HG03378 (cell line): ENCODE measurements around the gene CHST6.
A peak's percentile ranks its signal among the peaks of the same experiment; 100 is the strongest.
"Not testable (repeated sequence)": the region's sequence is repeated elsewhere in the genome, so short reads cannot be mapped to it uniquely, and the experiment has no call there.

Source experiments
- ATAC-seq: cut with Tn5 transposase; IDR thresholded peaks from one replicate; pipeline ENCODE4 v1.9.1; 2021; ENCODE audit warnings: mild to moderate bottlenecking, moderate library complexity; ENCODE audit not compliant: unreplicated experiment

The CHST6 gene

GRCh38 chr16:75452464-75453190 lies 42.6 kb downstream of the CHST6 start:
- no peak for ATAC-seq

GRCh38 chr16:75446416-75446815 lies 48.8 kb downstream of the CHST6 start:
- ATAC-seq, result no peak

- ATAC-seq, result no peak
These were observed 49.9 kb downstream of the CHST6 start for GRCh38 chr16:75445298-75445697.

GRCh38 chr16:75443298-75443697 lies 51.9 kb downstream of the CHST6 start:
- ATAC-seq, result no peak

GRCh38 chr16:75433732-75434413 lies 61.4 kb downstream of the CHST6 start:
- peak; percentile 77 for ATAC-seq

DNA sequence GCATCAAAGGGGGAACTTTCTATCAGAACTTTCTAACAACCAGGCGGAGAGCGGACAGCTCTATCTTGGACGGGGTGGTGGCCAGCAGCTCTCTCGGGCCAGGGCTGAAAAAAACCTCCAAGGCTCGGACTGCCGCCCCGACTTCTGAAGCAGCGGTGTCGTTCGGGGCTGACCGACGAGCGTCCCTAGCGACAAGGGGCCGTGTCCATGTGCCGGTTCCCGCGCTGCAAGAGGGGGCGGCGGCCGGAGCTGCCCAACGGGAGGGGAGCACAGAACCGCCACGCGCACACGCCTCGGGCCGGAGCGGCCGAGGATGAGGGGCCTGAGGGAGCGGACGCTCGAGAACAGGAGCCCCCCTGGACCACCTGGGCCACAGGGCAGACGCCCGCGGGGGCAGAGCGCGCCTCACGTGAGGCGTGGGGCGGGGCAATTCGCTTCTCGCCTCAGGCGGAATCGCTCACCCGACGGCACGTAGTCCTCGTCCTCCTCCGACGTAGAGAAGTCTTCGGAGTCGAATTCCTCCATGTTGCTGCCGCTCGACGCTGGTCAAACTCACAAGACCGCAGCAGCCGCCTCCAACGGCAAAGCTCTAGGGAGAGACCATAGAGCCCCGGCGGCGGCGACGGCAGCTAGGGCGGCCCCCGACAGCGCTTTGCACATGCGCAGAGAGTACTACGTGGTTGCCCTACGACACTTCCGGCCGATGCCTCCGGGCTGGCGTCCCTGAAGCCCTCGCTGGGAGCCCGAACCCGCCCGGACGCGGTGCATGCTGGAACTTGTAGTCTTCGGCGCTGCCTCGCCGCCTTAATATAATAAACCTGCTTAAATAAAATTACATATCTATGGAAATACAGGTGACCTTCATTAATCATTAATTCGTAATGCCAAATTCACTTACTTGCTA lies 62.2 kb downstream of the CHST6 start, which contains the start of gene CFDP1:
CFDP1 (minus strand) TSS at position 676 of the 904 bp plus-strand sequence; CDS start at position 525, 151 bp downstream.
- ATAC-seq, result peak; percentile 87

GRCh38 chr16:75429621-75430403 lies 65.4 kb downstream of the CHST6 start:
- no peak for ATAC-seq

- not testable (repeated sequence) for ATAC-seq
These were observed 68.7 kb downstream of the CHST6 start for GRCh38 chr16:75426524-75426923.

GRCh38 chr16:75424105-75424762 lies 71.0 kb downstream of the CHST6 start:
- ATAC-seq, result not testable (repeated sequence)

DNA sequence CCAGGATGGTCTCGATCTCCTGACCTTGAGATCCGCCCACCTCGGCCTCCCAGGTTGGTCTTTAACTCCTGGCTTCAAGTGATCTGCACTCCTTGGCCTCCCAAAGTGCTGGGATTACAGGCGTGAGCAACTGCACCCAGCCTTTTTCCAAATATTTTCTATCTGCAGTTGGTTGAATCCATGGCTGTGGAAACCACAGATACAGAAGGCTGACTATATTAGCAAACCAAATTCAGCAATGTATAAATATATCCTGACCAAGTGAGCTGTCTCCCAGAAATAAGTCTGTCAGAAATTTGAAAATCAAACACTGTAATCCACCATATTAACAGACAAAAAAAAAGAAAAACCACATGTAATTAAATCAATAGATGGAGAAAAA lies 71.5 kb downstream of the CHST6 start:
- no peak for ATAC-seq
